OCI-LY3 (cell line): ENCODE results near the gene SSU72.

Experiments
- EZH2phosphoT487 ChIP-seq: fragments of 200-600 bp; shearing (Covaris generic); IDR thresholded peaks from 2 replicates; pipeline ENCODE4 v1.6.1; 2018; ENCODE audit warnings: antibody characterized with exemption, mixed run types, low read depth
- TF ChIP-seq, protein P1 (sequence below): fragments of 200-600, 300-600 bp; sonication (generic); IDR thresholded peaks from 2 replicates; pipeline ENCODE4 v1.5.1; 2014; ENCODE audit warnings: antibody characterized with exemption, low read length, low read depth

DNA sequence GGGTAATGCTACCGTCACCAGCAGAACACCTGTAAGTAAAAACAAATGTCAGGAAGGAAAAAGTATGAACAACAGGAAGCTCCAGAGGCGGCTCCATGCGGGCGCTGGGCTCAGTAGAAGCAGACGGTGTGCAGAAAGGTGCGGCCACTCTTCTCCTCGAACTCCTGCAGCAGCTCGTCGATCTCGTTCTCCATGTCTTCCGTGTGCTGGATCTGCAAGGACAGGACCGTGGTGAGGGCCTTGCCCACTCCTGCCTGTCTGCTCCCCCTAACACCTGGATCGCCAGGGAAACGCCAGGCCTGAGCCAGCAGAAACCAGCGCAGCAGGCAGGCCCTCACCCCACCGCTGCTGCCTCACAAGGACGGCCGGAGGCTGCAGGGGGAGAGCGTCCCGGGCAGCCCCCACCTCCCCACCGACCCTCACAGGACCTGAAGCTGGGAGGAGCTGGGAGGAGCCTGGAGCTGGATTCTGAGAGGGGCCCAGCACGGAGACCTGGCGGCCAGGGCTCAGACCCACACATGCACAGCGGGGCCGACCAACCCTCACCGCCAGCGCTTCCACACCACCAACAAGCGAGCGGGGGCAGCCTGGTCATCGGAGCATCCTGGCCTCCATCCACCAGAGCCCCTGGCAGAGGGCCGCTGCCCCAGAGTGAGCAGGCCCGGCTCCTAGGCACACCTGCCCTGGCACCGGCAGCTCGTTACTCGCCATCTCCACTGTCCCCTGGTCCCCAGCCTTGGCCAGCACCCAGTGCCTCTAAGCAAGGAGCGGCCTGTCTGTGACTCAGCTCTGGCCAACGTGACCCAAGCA lies 32.5 kb downstream of the SSU72 start:
- TF ChIP-seq, protein P1, sequence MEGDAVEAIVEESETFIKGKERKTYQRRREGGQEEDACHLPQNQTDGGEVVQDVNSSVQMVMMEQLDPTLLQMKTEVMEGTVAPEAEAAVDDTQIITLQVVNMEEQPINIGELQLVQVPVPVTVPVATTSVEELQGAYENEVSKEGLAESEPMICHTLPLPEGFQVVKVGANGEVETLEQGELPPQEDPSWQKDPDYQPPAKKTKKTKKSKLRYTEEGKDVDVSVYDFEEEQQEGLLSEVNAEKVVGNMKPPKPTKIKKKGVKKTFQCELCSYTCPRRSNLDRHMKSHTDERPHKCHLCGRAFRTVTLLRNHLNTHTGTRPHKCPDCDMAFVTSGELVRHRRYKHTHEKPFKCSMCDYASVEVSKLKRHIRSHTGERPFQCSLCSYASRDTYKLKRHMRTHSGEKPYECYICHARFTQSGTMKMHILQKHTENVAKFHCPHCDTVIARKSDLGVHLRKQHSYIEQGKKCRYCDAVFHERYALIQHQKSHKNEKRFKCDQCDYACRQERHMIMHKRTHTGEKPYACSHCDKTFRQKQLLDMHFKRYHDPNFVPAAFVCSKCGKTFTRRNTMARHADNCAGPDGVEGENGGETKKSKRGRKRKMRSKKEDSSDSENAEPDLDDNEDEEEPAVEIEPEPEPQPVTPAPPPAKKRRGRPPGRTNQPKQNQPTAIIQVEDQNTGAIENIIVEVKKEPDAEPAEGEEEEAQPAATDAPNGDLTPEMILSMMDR = no peak
- TF ChIP-seq EZH2phosphoT487 = no peak
